ENCODE measurements around the gene LIM2. TPM values are rescaled to one million over a fixed set of nuclear protein-coding genes. Genes with fewer than 3 reads are reported as not detected.
A peak's percentile ranks its signal among the peaks of the same experiment; 100 is the strongest.

Gene LIM2
- total and polyA plus RNA-seq, 9 of the 15 experiments (the other 6 are each of a cell fraction or from before 2014, with no cell fraction given) = 0.07 to 0.45 (median 0.18) TPM; not detected in 4

DNA sequence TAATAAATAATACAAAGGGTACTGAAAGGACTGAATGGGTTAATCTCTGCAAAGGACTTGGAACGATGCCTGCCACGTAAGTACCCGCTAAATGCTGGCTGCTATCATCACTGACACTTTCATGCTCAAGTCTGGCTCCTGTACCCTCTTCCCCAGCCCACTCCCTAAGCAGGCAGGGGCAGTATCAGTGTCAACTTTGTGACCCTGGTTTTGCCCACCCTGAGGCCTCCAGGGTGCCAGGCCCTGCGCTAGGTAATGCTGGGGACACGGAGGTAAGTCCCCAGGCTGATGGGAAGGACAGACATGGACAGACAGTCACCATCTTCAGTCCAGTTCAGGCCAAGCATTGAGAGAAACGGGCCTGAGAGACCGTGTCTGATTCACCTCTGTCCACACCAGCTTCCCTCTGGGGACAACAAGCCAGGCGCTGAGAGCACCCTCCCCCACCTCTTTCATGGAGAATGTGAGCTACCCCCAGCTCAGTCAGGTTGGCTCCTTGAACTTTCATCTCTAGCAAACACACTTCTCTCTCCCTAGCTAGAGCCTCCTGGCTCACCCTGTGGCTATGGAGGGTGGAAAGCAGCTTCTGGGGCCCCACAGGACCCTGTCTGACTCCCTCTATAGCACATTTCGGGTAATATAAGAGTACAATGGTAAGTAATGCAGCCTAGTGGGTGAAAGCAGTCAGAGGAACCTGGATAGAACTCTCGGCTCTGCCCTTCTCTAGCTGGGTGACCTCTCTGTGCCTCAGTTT, 22.4 kb downstream of the LIM2 start (continued):
- TF ChIP-seq NEUROD1 (IDR thresholded peaks at IDR 0.05; ENCODE audit: borderline replicate concordance, low read depth, low read length, partially characterized antibody) (peak; percentile 32), TAF1 (IDR thresholded peaks at IDR 0.05; ENCODE audit: control insufficient read depth, extremely low read depth, insufficient read depth, low read length, severe bottlenecking) (peak; percentile 20), NR2C2 (CRISPR knock-in tag; IDR thresholded peaks at IDR 0.05) (no peak), NR2C2 (tag; IDR thresholded peaks at IDR 0.05) (no peak), KAT7 (CRISPR knock-in tag; IDR thresholded peaks at IDR 0.05; ENCODE audit: borderline replicate concordance) (peak; percentile 55; the same call in 1 of the 2 replicates), ATF3 (IDR thresholded peaks at IDR 0.05) (no peak), ATF3 (CRISPR knock-in tag; conservative IDR thresholded peaks at IDR 0.05) (no peak), ZBTB1 (CRISPR knock-in tag; IDR thresholded peaks at IDR 0.05; ENCODE audit: borderline replicate concordance, low read depth) (0 out of 2 replicates have a peak, but pooled peaks have one; percentile 4), ZNF316 (IDR thresholded peaks at IDR 0.05) (no peak), ARID3B (CRISPR knock-in tag; IDR thresholded peaks at IDR 0.05; ENCODE audit: borderline replicate concordance) (no peak), PURB (CRISPR knock-in tag; IDR thresholded peaks at IDR 0.05; ENCODE audit: low read depth) (0 out of 2 replicates have a peak, but pooled peaks have one; percentile 58), ZNF57 (CRISPR knock-in tag; IDR thresholded peaks at IDR 0.05) (no peak)
- TF ChIP-seq, protein P1, sequence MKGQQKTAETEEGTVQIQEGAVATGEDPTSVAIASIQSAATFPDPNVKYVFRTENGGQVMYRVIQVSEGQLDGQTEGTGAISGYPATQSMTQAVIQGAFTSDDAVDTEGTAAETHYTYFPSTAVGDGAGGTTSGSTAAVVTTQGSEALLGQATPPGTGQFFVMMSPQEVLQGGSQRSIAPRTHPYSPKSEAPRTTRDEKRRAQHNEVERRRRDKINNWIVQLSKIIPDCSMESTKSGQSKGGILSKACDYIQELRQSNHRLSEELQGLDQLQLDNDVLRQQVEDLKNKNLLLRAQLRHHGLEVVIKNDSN (CRISPR knock-in tag; IDR thresholded peaks at IDR 0.05) = no peak
